Hepatocyte (in vitro differentiated cells): Measurements from ENCODE around the gene ARMC2. TPM values are rescaled to one million over a fixed set of nuclear protein-coding genes. Genes with fewer than 3 reads are reported as not detected.

ENCODE experiments used
- DNase-seq: peaks from one replicate; pipeline ENCODE4 v3.0.0-alpha.2; 2016; ENCODE audit warnings: low spot score
- H2AFZ ChIP-seq: fragments of 200-600 bp; sonication (generic); 2 replicates; pipeline ENCODE4 v1.6.0; 2016; ENCODE audit warnings: antibody characterized with exemption, mild to moderate bottlenecking
- H3K27ac ChIP-seq: fragments of 200-600 bp; sonication (generic); 2 replicates; pipeline ENCODE4 v1.5.1; 2016; ENCODE audit warnings: mild to moderate bottlenecking
- H3K27me3 ChIP-seq: fragments of 200-600 bp; sonication (generic); 2 replicates; pipeline ENCODE4 v1.6.1; 2016
- H3K36me3 ChIP-seq: fragments of 200-600 bp; sonication (generic); replicated peaks from 2 replicates; pipeline ENCODE4 v1.5.1; 2016; ENCODE audit warnings: low read depth; ENCODE audit not compliant: insufficient read depth
- H3K4me1 ChIP-seq: fragments of 200-600 bp; sonication (generic); 2 replicates; pipeline ENCODE4 v1.5.1; 2016; ENCODE audit warnings: mild to moderate bottlenecking, moderate library complexity; ENCODE audit not compliant: insufficient read depth
- H3K4me2 ChIP-seq: fragments of 200-600 bp; sonication (generic); 2 replicates; pipeline ENCODE4 v1.6.0; 2016
- H3K4me3 ChIP-seq: fragments of 200-600 bp; sonication (generic); 2 replicates; pipeline ENCODE4 v1.5.1; 2016; ENCODE audit warnings: mild to moderate bottlenecking
- H3K79me2 ChIP-seq: fragments of 200-600 bp; sonication (generic); 2 replicates; pipeline ENCODE4 v1.6.0; 2017; ENCODE audit warnings: mild to moderate bottlenecking
- H3K9me2 ChIP-seq: fragments of 200-600 bp; sonication (generic); replicated peaks from 2 replicates; pipeline ENCODE4 v1.6.0; 2017; ENCODE audit warnings: mild to moderate bottlenecking; ENCODE audit not compliant: insufficient read depth
- H3K9me3 ChIP-seq: fragments of 200-600 bp; sonication (generic); 2 replicates; pipeline ENCODE4 v1.5.1; 2016; ENCODE audit warnings: low read depth, mild to moderate bottlenecking
- H4K20me1 ChIP-seq: fragments of 200-600 bp; sonication (generic); 2 replicates; pipeline ENCODE4 v1.6.0; 2016; ENCODE audit warnings: mild to moderate bottlenecking; ENCODE audit not compliant: insufficient read depth, poor library complexity, severe bottlenecking
- CTCF ChIP-seq: fragments of 200-600 bp; sonication (generic); IDR thresholded peaks from 2 replicates; pipeline ENCODE4 v1.5.1; 2016; ENCODE audit warnings: antibody characterized with exemption, mild to moderate bottlenecking; ENCODE audit not compliant: poor library complexity
- EZH2 ChIP-seq: fragments of 200-600 bp; sonication (generic); IDR thresholded peaks from 2 replicates; pipeline ENCODE4 v1.6.1; 2016; ENCODE audit warnings: antibody characterized with exemption, mild to moderate bottlenecking, borderline replicate concordance
- EZH2phosphoT487 ChIP-seq: fragments of 200-600 bp; sonication (generic); IDR thresholded peaks from one replicate; pipeline ENCODE4 v1.6.1; 2018; ENCODE audit warnings: antibody characterized with exemption, mild to moderate bottlenecking, low read depth, moderate library complexity; ENCODE audit not compliant: unreplicated experiment, severe bottlenecking
- WGBS: methylation state at CpG from one replicate; pipeline ENCODE4 v1.1.6; 2016; ENCODE audit warnings: low lambda C conversion rate; ENCODE audit errors: missing lambda C conversion rate; 5-methylcytosine and 5-hydroxymethylcytosine counted together
- polyA plus RNA-seq: library from polyadenylated mRNA; unstranded; fragments of >200 nt; fragmentation: Nextera tagmentation; extraction: Ambion mirVana; gene quantifications from 2 replicates; pipeline ENCODE4 v1.2.1, GENCODE V29; 2016
- total RNA-seq: library from RNA; depleted of rRNA; stranded (reverse); fragments of >200 nt; gene quantifications from 2 replicates; pipeline ENCODE4 v1.2.3, GENCODE V29; 2014

ARMC2 gene
- total and polyA plus RNA-seq, 2 experiments from 2014 or later = 2.8 to 4.8 TPM

GRCh38 chr6:109001291-109001894, 153.2 kb downstream of the ARMC2 start:
- Histone ChIP-seq H3K27ac (peak overlapping the region; percentile 53), H3K4me3 (peak overlapping the region; percentile 13), H3K79me2 (peaks cover 57% of the 10 kb centered on the region), H3K9me3 (no peaks in the 10 kb centered on the region), H3K9me2 (no peaks in the 10 kb centered on the region), H4K20me1 (peaks cover 10% of the 10 kb centered on the region), H3K27me3 (no peaks in the 10 kb centered on the region), H3K4me1 (peaks cover 39% of the 10 kb centered on the region), H3K4me2 (peak overlapping the region; percentile 52), H2AFZ (no peak overlapping the region), H3K36me3 (no peaks in the 10 kb centered on the region)
- no peak for DNase-seq
- no peak for TF ChIP-seq CTCF
- TF ChIP-seq EZH2phosphoT487 = no peak
- TF ChIP-seq EZH2 = no peak
- 50% methylated on average over 7 of the region's 7 CpGs for WGBS

- H3K4me3 ChIP-seq = no peak overlapping the region
- H3K4me1 ChIP-seq = peaks cover 39% of the 10 kb centered on the region
- no peaks in the 10 kb centered on the region for H3K9me3 ChIP-seq
- H2AFZ ChIP-seq = no peak overlapping the region
- peaks cover 65% of the 10 kb centered on the region for H3K79me2 ChIP-seq
- H3K4me2 ChIP-seq = peak overlapping the region; percentile 52
- WGBS = 50% methylated on average over 3 of the region's 3 CpGs
- TF ChIP-seq EZH2phosphoT487 (no peak), EZH2 (no peak), CTCF (no peak)
- peak overlapping the region; percentile 53 for H3K27ac ChIP-seq
- H3K36me3 ChIP-seq = no peaks in the 10 kb centered on the region
- DNase-seq = peak; percentile 40
- no peaks in the 10 kb centered on the region for H3K27me3 ChIP-seq
- H3K9me2 ChIP-seq = no peaks in the 10 kb centered on the region
- peaks cover 16% of the 10 kb centered on the region for H4K20me1 ChIP-seq
Observed at GRCh38 chr6:109002051-109002697, 154.0 kb downstream of the ARMC2 start.

GRCh38 chr6:109002882-109003281, 154.7 kb downstream of the ARMC2 start:
- Histone ChIP-seq H3K9me2 (no peaks in the 10 kb centered on the region), H3K79me2 (peaks cover 67% of the 10 kb centered on the region)

More at GRCh38 chr6:109002882-109003281, 154.7 kb downstream of the ARMC2 start:
- Histone ChIP-seq H3K4me1 (peaks cover 39% of the 10 kb centered on the region), H2AFZ (no peak overlapping the region), H4K20me1 (peaks cover 17% of the 10 kb centered on the region), H3K27ac (peak overlapping the region; percentile 53), H3K36me3 (no peaks in the 10 kb centered on the region), H3K4me2 (peak overlapping the region; percentile 52), H3K27me3 (no peaks in the 10 kb centered on the region), H3K9me3 (no peaks in the 10 kb centered on the region), H3K4me3 (no peak overlapping the region)
- TF ChIP-seq CTCF (no peak), EZH2phosphoT487 (no peak), EZH2 (no peak)
- no peak for DNase-seq
